HL-60/S4 treated with retinoic acid at 250 ng/mL for 4 days and 3 days (cell line): Measurements from ENCODE around the gene GSTCD.
"Not testable (repeated sequence)": the region's sequence is repeated elsewhere in the genome, so short reads cannot be mapped to it uniquely, and the experiment has no call there.

Source experiments
- in situ Hi-C: fragments of 300-500 bp; cut with MboI; formaldehyde crosslinking; loops from 2 replicates; pipeline ENCODE4 v1.7.0; 2022; ENCODE audit warnings: low sequenced_read_pairs

The GSTCD gene

GRCh38 chr4:105708181-105709080 lies at the start of gene GSTCD, which contains the start of gene INTS12:
GSTCD (plus strand) TSS chr4:105708784; CDS start chr4:105717614, 8,830 bp downstream.
INTS12 (minus strand) TSS chr4:105708689; CDS start chr4:105700005, 8,684 bp downstream.
- in situ Hi-C loops: no loop called here

- in situ Hi-C loops: no loop called here
Measured at GRCh38 chr4:105659190-105659589, 49.4 kb upstream of the GSTCD start.

- in situ Hi-C loops: no loop called here
Measured at GRCh38 chr4:105661028-105661427, 47.6 kb upstream of the GSTCD start.

DNA sequence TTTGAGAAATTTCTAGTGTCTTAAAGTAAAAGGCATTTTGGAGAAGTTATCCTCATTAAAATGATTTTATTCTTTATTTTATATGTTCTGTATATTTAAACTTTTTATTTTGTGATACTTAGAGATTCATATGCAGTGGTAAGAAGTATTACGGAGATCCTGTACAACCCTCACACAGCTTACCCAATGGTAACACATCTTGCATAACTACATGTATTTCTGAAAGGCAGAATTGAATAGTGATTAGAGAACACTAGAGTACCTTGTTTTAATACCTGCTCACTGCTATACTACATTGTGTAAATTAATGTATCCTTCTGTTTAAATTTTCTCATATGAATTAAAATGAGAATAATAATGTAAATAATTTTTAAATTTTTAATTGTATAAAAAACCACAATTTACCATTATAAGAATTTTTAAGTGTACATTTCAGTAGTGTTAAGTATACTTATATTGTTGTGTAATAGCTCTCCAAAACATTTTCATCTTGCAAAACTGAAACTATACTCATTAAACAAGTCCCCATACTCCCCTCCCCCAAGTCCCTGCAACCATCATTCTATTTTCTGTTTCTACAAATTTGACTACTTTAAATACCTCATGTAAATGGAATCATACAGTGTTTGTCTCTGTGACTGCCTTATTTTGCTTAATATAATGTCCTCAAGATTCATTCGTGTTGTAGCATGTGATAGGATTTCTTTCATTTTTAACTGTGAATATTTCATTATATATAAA lies 45.5 kb upstream of the GSTCD start:
- in situ Hi-C loops: no loop called here

DNA sequence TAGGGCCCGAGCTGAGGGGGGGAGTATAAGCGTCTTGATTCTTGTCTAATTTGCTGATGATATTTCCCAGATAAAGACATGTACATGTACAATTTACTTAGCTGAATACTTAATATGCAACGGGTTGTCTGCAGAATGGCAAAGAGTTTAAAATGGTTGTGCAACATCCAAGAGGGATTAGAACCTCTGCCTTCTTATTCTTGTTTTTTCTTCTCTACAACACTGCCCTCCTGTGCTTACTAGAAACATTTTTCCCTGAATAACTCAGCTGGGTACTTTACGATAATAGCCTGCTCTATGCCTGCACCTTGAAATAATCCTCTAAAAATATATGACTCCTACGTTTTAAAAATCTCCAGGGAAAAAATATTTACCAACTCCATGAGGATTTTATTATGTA lies 41.9 kb upstream of the GSTCD start:
- in situ Hi-C loops: no loop called here

DNA sequence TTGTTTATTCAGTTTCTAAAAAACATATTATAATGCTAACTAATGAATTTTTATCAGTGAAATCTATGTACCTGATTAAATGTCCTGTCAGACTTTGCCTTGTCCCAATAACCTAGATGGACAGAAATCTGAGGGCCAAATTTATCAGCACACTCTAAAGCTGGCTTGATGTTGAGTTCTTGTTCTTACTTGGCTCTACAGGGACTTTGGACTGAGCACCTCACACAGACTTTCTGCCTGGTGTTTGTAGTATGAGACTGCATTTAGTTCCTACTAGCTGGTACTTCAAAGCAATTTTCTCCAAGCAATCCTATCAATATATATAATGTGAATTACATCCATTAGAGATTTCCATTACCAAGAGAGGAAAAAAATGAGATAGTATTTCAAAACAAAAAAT lies 37.9 kb upstream of the GSTCD start:
- in situ Hi-C loops: no loop called here

- in situ Hi-C loops: no loop called here
Measured at GRCh38 chr4:105671301-105671700, 37.3 kb upstream of the GSTCD start.

DNA sequence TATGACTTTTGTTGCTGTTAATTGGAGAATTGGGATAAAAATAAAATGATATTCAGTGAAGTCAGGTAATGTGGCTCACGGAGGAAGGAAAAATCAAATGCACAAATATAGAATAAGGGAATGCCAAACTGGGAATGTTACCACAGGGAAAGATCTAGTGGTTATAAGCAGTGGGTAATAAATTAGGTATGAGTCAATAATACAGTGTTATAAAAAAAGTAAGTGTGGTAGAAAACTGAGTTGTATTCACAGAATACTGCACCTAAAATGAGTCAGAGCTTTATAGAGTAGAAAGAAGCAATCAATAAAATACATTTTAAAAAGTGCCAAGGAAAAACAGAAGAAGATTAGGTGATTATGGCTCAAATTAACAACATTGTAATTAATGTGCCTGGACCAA lies 34.6 kb upstream of the GSTCD start:
- in situ Hi-C loops: no loop called here

DNA sequence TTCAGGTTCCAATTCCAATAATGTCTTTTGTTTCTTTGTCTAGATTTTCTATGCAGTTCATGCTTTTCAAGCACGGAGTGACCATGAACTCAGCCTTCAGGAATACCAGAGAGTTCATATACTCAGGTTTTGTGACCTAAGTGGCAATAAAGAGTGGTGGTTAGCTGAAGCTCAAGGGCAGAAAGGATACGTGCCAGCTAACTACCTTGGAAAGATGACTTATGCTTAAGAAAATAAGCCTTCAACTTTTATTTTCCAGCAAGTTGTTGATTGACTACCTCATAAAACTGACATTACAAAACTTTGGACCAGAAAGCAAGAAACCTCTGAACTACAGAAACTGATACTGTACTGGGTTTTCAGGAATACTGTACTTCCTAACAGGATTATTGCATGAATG lies 30.9 kb upstream of the GSTCD start:
- in situ Hi-C loops: no loop called here

DNA sequence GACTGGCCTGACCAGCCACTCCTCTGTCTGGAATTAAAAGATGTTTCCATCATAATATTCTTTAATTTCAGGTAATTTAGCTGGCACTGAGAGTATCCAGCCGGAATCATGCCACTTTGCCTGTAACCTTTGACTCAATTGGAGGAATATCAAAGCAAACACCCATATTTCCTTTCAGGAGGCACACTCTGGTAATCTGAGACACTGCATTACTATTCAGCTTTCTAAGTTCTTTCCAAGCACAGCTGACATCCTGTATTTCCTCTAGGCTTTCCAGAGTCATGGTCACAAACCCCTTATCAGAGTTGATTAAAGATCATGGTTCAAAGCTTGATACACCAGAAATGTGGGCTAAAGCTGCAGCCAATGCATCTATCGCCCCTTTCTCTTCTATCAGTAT lies 29.4 kb upstream of the GSTCD start:
- in situ Hi-C loops: no loop called here

DNA sequence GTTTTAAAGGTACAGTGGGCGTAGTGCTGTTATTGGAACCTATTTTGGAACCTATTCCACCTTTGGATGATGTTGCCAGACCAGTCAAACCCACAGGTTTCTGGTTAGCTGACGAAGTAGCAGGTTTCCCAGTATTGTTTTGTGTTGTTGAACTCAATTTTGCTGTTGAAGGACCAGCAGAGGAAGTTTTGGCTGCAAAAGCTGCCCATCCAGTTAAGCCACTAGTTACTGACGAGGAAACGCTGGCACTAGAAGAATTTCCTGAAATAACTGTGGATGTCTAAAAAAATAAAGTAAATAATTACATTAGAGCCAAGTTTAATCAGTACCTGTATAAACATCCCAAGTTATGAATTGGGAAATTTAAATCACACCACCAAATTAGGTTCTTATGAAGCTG lies 25.5 kb upstream of the GSTCD start:
- in situ Hi-C loops: no loop called here

DNA sequence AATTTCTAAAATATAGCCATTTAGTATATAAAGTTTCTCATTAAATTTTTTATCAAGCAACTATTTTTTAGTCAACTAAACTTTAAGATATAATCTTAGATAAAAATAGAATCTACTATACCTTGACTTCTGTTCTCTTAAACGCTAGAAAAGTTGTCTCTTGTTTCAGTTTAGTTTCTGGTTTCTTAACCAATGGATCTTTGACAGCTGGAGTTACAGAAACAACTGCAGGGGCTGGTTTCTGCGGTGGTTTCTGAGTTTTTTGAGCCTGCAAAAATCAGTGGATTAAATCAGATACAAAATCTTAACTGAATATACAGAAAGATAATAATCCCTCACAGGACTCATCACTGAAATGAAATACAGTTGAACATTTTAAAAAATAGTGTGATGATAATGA lies 22.0 kb upstream of the GSTCD start:
- in situ Hi-C loops: no loop called here

- in situ Hi-C loops: not testable (repeated sequence)
Measured at GRCh38 chr4:105694812-105695211, 13.8 kb upstream of the GSTCD start.

DNA sequence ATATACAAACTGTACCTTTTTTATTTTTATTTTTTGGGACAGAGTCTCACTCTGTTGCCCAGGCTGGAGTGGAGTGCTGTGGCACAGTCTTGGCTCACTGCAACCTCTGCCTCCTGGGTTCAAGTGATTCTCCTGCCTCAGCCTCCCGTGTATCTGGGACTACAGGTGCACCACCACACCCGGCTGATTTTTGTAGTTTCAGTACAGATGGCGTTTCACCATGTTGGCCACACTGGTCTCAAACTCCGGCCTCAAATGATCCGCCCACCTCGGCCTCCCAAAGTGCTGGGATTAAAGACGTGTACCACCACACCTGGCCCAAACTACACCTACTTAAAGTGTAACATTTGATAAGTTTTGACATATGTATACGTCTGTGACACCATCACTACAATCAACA lies 12.8 kb upstream of the GSTCD start:
- in situ Hi-C loops: not testable (repeated sequence)

DNA sequence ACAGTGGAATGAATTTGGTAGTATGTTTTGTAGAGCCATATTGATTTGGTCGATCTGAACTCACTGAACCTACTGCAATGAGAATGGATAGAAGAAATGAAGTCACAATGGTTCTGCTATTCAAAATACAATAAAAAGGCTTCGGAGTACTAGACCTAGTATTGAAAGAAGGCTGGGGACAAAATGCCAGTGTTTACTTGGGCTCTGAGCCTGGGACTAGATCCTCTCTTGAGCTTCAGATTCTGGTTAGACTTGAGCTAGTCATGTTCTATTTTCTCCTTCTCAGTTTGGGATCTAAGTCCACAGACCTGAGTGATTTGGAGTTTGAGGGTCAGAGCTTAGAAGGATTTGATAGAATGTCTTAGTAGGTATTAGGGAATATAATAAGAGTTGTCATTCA lies 10.0 kb upstream of the GSTCD start:
- in situ Hi-C loops: no loop called here

- in situ Hi-C loops: no loop called here
Measured at GRCh38 chr4:105707782-105708180, 803 bp upstream of the GSTCD start.

GRCh38 chr4:105709081-105709450 lies 482 bp downstream of the GSTCD start:
- in situ Hi-C loops: no loop called here

DNA sequence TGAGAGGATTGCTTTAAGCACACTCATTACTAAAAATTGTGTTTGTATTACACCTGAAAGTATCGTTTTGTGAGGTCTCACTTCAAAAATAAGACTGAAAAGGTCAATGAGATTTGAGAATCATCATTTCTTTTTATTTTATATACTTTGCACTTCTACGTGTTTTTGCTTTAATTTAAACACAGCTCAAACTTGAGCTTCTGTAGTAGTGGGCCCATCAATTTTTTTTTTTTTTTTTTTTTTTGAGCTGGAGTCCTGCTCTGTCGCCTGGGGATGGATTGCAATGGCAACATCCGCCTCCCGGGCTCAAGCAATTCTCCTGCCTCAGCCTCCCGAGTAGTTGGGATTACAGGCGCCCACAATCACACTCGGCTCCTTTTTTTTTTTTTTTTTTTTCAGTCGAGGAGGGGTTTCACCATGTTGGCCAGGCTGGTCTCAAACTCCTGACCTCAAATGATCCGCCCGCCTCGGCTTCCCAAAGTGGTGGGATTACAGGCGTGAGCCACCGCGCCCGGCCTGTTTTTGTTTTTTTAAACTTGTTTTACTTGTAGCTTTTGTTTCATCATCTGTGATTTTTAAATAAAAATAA lies 1.5 kb downstream of the GSTCD start:
- in situ Hi-C loops: no loop called here

- in situ Hi-C loops: no loop called here
Measured at GRCh38 chr4:105710678-105711077, 2.1 kb downstream of the GSTCD start.

DNA sequence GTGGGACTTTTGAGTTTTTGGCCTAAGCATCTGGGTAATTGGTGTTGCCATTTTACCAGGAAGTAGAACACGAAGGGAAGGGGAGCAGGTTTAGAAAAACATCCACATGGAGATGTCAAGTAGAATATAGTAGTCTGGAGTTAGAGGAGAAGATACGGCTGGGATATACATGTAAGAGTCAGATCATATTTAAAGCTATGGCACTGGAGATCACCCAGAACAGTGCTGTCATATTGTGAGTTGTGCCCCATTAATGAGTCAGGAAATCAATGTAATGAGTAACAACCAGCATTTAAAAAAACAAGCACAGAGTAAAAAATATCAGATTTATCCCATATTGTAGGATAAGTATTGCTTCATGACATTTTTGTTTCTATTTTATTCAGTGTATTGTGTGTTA lies 4.2 kb downstream of the GSTCD start:
- in situ Hi-C loops: no loop called here

GRCh38 chr4:105714071-105714521 lies 5.5 kb downstream of the GSTCD start:
- in situ Hi-C loops: no loop called here

DNA sequence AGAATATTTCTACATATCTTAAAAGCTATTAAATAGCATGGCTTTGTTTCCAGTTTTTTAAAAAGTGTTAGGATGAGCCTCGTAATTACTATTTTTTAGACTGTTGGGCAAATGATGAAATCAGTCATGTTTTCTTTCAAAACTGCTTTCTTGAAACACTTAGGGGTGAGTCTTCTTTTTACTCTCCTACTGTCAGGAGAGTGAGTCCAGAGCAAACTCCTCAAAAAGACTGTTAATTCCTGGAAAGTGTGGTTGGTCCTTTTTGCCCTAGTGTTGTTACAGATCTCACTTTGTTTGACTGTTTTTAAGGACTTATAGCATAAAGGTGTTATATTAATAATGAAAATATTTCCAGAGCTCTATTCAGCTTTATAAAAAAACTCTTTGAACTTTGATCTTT lies 6.3 kb downstream of the GSTCD start:
- in situ Hi-C loops: no loop called here
